Keratinocyte (primary cell): ENCODE measurements around the gene DMKN.

Source experiments
- EZH2 ChIP-seq: IDR thresholded peaks from one replicate; pipeline ENCODE4 v1.6.1; 2012; ENCODE audit warnings: inconsistent platforms, mild to moderate bottlenecking, low read length, moderate library complexity
- TF ChIP-seq, protein P1 (sequence below), 3 experiments: IDR thresholded peaks in 1 of 3; conservative IDR thresholded peaks in 1 of 3; optimal IDR thresholded peaks in 1 of 3; 2 replicates in 2 of 3; 3 replicates in 1 of 3; pipeline versions ENCODE3 to v1.5.1; 2011; ENCODE audit warnings: low read length in 3 of 3, mild to moderate bottlenecking in 3 of 3, moderate library complexity in 2 of 3, control low read depth in 1 of 3, inconsistent platforms in 1 of 3; ENCODE audit not compliant: insufficient read depth in 2 of 3; ENCODE audit errors: extremely low read depth in 1 of 3

GRCh38 chr19:35454663-35455062 lies 58.8 kb downstream of the DMKN start:
- TF ChIP-seq, protein P1, sequence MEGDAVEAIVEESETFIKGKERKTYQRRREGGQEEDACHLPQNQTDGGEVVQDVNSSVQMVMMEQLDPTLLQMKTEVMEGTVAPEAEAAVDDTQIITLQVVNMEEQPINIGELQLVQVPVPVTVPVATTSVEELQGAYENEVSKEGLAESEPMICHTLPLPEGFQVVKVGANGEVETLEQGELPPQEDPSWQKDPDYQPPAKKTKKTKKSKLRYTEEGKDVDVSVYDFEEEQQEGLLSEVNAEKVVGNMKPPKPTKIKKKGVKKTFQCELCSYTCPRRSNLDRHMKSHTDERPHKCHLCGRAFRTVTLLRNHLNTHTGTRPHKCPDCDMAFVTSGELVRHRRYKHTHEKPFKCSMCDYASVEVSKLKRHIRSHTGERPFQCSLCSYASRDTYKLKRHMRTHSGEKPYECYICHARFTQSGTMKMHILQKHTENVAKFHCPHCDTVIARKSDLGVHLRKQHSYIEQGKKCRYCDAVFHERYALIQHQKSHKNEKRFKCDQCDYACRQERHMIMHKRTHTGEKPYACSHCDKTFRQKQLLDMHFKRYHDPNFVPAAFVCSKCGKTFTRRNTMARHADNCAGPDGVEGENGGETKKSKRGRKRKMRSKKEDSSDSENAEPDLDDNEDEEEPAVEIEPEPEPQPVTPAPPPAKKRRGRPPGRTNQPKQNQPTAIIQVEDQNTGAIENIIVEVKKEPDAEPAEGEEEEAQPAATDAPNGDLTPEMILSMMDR (optimal IDR thresholded peaks at IDR 0.05 in 1 of 3, IDR thresholded peaks at IDR 0.05 in 1 of 3, conservative IDR thresholded peaks at IDR 0.05 in 1 of 3; ENCODE audit: extremely low read depth in 1 of 3, insufficient read depth in 2 of 3, low read length in 3 of 3): no peak
- TF ChIP-seq EZH2: no peak
